Breast epithelium (tissue), 4 donors: ENCODE measurements around the gene HOXA2. TPM values are rescaled to one million over a fixed set of nuclear protein-coding genes. Genes with fewer than 3 reads are reported as not detected.

Source experiments
- DNase-seq, 2 donors: peaks; one replicate each; pipeline ENCODE4 v3.0.0-alpha.2; 2019; ENCODE audit warnings: low spot score in 2 of 2
- H3K27ac ChIP-seq, 2 donors: fragments of 200-600 bp; sonication (generic) in 1 of 2; one replicate each; pipeline ENCODE4 v1.5.1; 2016 to 2019; ENCODE audit warnings: mild to moderate bottlenecking in 1 of 2
- H3K27me3 ChIP-seq, 2 donors: fragments of 200-600 bp; sonication (generic) in 1 of 2; one replicate each; pipeline versions ENCODE4 v1.5.1 to v1.6.0; 2017 to 2019; ENCODE audit warnings: control low read depth in 1 of 2, mild to moderate bottlenecking in 1 of 2
- H3K36me3 ChIP-seq: fragments of 200-600 bp; one replicate; pipeline ENCODE4 v1.5.1; 2019
- H3K4me1 ChIP-seq, 2 donors: fragments of 200-600 bp; sonication (generic); one replicate each; pipeline ENCODE4 v1.5.1; 2016 to 2019; ENCODE audit warnings: control low read depth in 1 of 2
- H3K4me3 ChIP-seq, 3 donors: fragments of 200-600 bp; sonication (generic); 1 replicate in 2 of 3; 2 replicates in 1 of 3; pipeline ENCODE4 v1.5.1; 2016 to 2019; ENCODE audit warnings: mild to moderate bottlenecking in 3 of 3, moderate library complexity in 2 of 3
- H3K9me3 ChIP-seq, 2 donors: fragments of 200-600 bp; sonication (generic) in 1 of 2; one replicate each; pipeline ENCODE4 v1.5.1; 2016 to 2019; ENCODE audit warnings: control low read depth in 1 of 2
- CTCF ChIP-seq, 3 donors: fragments of 450-650 bp; IDR thresholded peaks; one replicate each; pipeline ENCODE4 v1.5.1; 2016 to 2017; ENCODE audit warnings: antibody characterized with exemption in 3 of 3, mild to moderate bottlenecking in 3 of 3, moderate library complexity in 3 of 3
- POLR2A ChIP-seq: fragments of 450-650 bp; IDR thresholded peaks from one replicate; pipeline ENCODE4 v1.6.1; 2016; ENCODE audit warnings: antibody characterized with exemption, mild to moderate bottlenecking, moderate library complexity
- POLR2AphosphoS5 ChIP-seq, 3 donors: sonication (generic); formaldehyde crosslinking; IDR thresholded peaks; one replicate each; pipeline ENCODE4 v1.6.1; 2017; ENCODE audit warnings: antibody characterized with exemption in 3 of 3
- intact Hi-C: fragments of 100-400 bp; cut with DNase I; formaldehyde crosslinking; loops from one replicate; pipeline ENCODE4 v1.15.1; 2023; ENCODE audit warnings: low total_unique reads
- total RNA-seq, 3 donors: library from RNA; depleted of rRNA; stranded (reverse); fragments of >200 nt; gene quantifications; one replicate each; pipeline ENCODE4 v1.1.0, GENCODE V29; 2016

Gene HOXA2
- total RNA-seq, 3 donors from 2014 or later = 0.80 to 5.4 (median 1.3) TPM

- no peak overlapping the region for H3K27ac ChIP-seq
- peaks cover 0 to 3% of the 10 kb centered on the region in 2 donors for H3K4me1 ChIP-seq
- no peak for DNase-seq
- no peaks in the 10 kb centered on the region for H3K27me3 ChIP-seq
- H3K4me3 ChIP-seq = no peak overlapping the region
- TF ChIP-seq POLR2A (no peak), POLR2AphosphoS5 (IDR thresholded peaks at IDR 0.05) (no peak), CTCF (IDR thresholded peaks at IDR 0.05) (no peak)
- no peaks in the 10 kb centered on the region for H3K36me3 ChIP-seq
- intact Hi-C loops = loop anchor here (5.0 kb wide), 2 partner anchors 48 to 613 kb away; partner anchors contain the start of gene HOXA5
- no peaks in the 10 kb centered on the region for H3K9me3 ChIP-seq
Observed at GRCh38 chr7:27094304-27095049, 8.0 kb downstream of the HOXA2 start.

GRCh38 chr7:27093184-27093895 lies 9.1 kb downstream of the HOXA2 start:
- DNase-seq = no peak
- intact Hi-C loops = no loop called here
- peaks cover 0 to 3% of the 10 kb centered on the region in 2 donors for H3K4me1 ChIP-seq
- H3K27ac ChIP-seq = no peak overlapping the region
- no peak overlapping the region for H3K4me3 ChIP-seq
- no peaks in the 10 kb centered on the region for H3K36me3 ChIP-seq
- TF ChIP-seq POLR2A (no peak), CTCF (IDR thresholded peaks at IDR 0.05) (no peak), POLR2AphosphoS5 (IDR thresholded peaks at IDR 0.05) (no peak)
- H3K9me3 ChIP-seq = no peaks in the 10 kb centered on the region
- peaks cover 1 to 3% of the 10 kb centered on the region in 2 donors for H3K27me3 ChIP-seq

GRCh38 chr7:27092819-27093110 lies 9.7 kb downstream of the HOXA2 start:
- Histone ChIP-seq H3K9me3 (no peaks in the 10 kb centered on the region), H3K4me1 (no peaks in the 10 kb centered on the region), H3K36me3 (no peaks in the 10 kb centered on the region), H3K4me3 (no peak overlapping the region), H3K27ac (no peak overlapping the region), H3K27me3 (peaks cover 3 to 8% of the 10 kb centered on the region in 2 donors)
- TF ChIP-seq POLR2A (no peak), POLR2AphosphoS5 (IDR thresholded peaks at IDR 0.05) (no peak), CTCF (IDR thresholded peaks at IDR 0.05) (no peak)
- intact Hi-C loops = no loop called here
- no peak for DNase-seq

GRCh38 chr7:27091941-27092818 lies 10.3 kb downstream of the HOXA2 start:
- Histone ChIP-seq H3K36me3 (no peaks in the 10 kb centered on the region), H3K27ac (no peak overlapping the region), H3K9me3 (no peaks in the 10 kb centered on the region), H3K27me3 (peaks cover 3 to 13% of the 10 kb centered on the region in 2 donors), H3K4me1 (no peaks in the 10 kb centered on the region), H3K4me3 (no peak overlapping the region)
- TF ChIP-seq POLR2A (no peak), CTCF (IDR thresholded peaks at IDR 0.05) (no peak), POLR2AphosphoS5 (IDR thresholded peaks at IDR 0.05) (no peak)
- no peak for DNase-seq
- intact Hi-C loops = no loop called here
